Endothelial cell (in vitro differentiated cells): ENCODE results near the gene WDFY4. TPM values are rescaled to one million over a fixed set of nuclear protein-coding genes. Genes with fewer than 3 reads are reported as not detected.

Experiments used
- DNase-seq: peaks from one replicate; pipeline ENCODE4 v3.0.0; 2021; ENCODE audit warnings: low spot score
- H3K27ac Mint-ChIP-seq: one replicate; pipeline ENCODE4 v1.8.0; 2021; ENCODE audit warnings: mixed read lengths, inconsistent platforms; ENCODE audit not compliant: unreplicated experiment
- H3K27me3 Mint-ChIP-seq: one replicate; pipeline ENCODE4 v1.8.0; 2021; ENCODE audit warnings: mild to moderate bottlenecking, moderate library complexity, mixed read lengths, inconsistent platforms; ENCODE audit not compliant: unreplicated experiment
- H3K36me3 Mint-ChIP-seq: one replicate; pipeline ENCODE4 v1.8.0; 2021; ENCODE audit warnings: mild to moderate bottlenecking, low read depth, mixed read lengths, inconsistent platforms; ENCODE audit not compliant: unreplicated experiment
- H3K4me1 Mint-ChIP-seq: one replicate; pipeline ENCODE4 v1.8.0; 2021; ENCODE audit warnings: mild to moderate bottlenecking, mixed read lengths, inconsistent platforms; ENCODE audit not compliant: unreplicated experiment
- H3K4me3 Mint-ChIP-seq: one replicate; pipeline ENCODE4 v1.8.0; 2021; ENCODE audit warnings: mild to moderate bottlenecking, mixed read lengths, inconsistent platforms; ENCODE audit not compliant: unreplicated experiment
- H3K9me3 Mint-ChIP-seq: one replicate; pipeline ENCODE4 v1.8.0; 2021; ENCODE audit warnings: mixed read lengths, inconsistent platforms; ENCODE audit not compliant: unreplicated experiment
- CTCF ChIP-seq: fragments of 200-600 bp; sonication (generic); IDR thresholded peaks from one replicate; pipeline ENCODE4 v1.5.0; 2021; ENCODE audit warnings: antibody characterized with exemption; ENCODE audit not compliant: unreplicated experiment
- total RNA-seq: library from RNA; stranded (reverse); fragmentation: NEBNext Ultra II Directional; extraction: Animal tissue kit (Norgen Biotek cat#: 25700); gene quantifications from one replicate; pipeline ENCODE4 v1.2.1, GENCODE V29; 2021; ENCODE audit not compliant: unreplicated experiment

WDFY4 gene
- total RNA-seq, 1 donor from 2014 or later: 0.54 TPM

GRCh38 chr10:48682265-48682664 is 2.4 kb upstream of the WDFY4 start:
- Mint-ChIP-seq H3K4me1 (no peaks in the 10 kb centered on the region), H3K27me3 (peaks cover 2% of the 10 kb centered on the region), H3K9me3 (no peaks in the 10 kb centered on the region), H3K36me3 (no peaks in the 10 kb centered on the region), H3K27ac (no peak overlapping the region), H3K4me3 (no peak overlapping the region)
- DNase-seq: no peak
- no peak for TF ChIP-seq CTCF

- DNase-seq: no peak
- H3K9me3 Mint-ChIP-seq: no peaks in the 10 kb centered on the region
- no peaks in the 10 kb centered on the region for H3K36me3 Mint-ChIP-seq
- H3K27me3 Mint-ChIP-seq: peaks cover 2% of the 10 kb centered on the region
- no peak overlapping the region for H3K4me3 Mint-ChIP-seq
- TF ChIP-seq CTCF: no peak
- H3K4me1 Mint-ChIP-seq: no peaks in the 10 kb centered on the region
- H3K27ac Mint-ChIP-seq: no peak overlapping the region
Observed at GRCh38 chr10:48683424-48683823, 1.2 kb upstream of the WDFY4 start.

GRCh38 chr10:48683868-48684267 is 805 bp upstream of the WDFY4 start:
- Mint-ChIP-seq H3K27ac (no peak overlapping the region), H3K36me3 (no peaks in the 10 kb centered on the region), H3K27me3 (no peaks in the 10 kb centered on the region), H3K4me3 (no peak overlapping the region), H3K4me1 (no peaks in the 10 kb centered on the region), H3K9me3 (no peaks in the 10 kb centered on the region)
- no peak for DNase-seq
- no peak for TF ChIP-seq CTCF

GRCh38 chr10:48684463-48684791 is 246 bp upstream of the WDFY4 start:
- H3K4me1 Mint-ChIP-seq: no peaks in the 10 kb centered on the region
- H3K4me3 Mint-ChIP-seq: no peak overlapping the region
- H3K9me3 Mint-ChIP-seq: no peaks in the 10 kb centered on the region
- no peak overlapping the region for H3K27ac Mint-ChIP-seq
- no peak for TF ChIP-seq CTCF
- H3K27me3 Mint-ChIP-seq: no peaks in the 10 kb centered on the region
- no peaks in the 10 kb centered on the region for H3K36me3 Mint-ChIP-seq
- DNase-seq: no peak

- no peak for TF ChIP-seq CTCF
- Mint-ChIP-seq H3K27ac (no peak overlapping the region), H3K4me1 (no peaks in the 10 kb centered on the region), H3K27me3 (no peaks in the 10 kb centered on the region), H3K4me3 (no peak overlapping the region), H3K36me3 (peaks cover 7% of the 10 kb centered on the region), H3K9me3 (no peaks in the 10 kb centered on the region)
- DNase-seq: no peak
Observed at GRCh38 chr10:48685731-48686130, 1.1 kb downstream of the WDFY4 start.
